HUES64 (cell line): ENCODE results near the gene SPHK1.
"Not testable (repeated sequence)": the region's sequence is repeated elsewhere in the genome, so short reads cannot be mapped to it uniquely, and the experiment has no call there.

Experiments
- H3K27ac ChIP-seq: 2 replicates; pipeline ENCODE4 v1.7.0; 2013; ENCODE audit warnings: low read depth, low read length, inconsistent platforms
- H3K27me3 ChIP-seq: 2 replicates; pipeline ENCODE4 v1.6.1; 2013; ENCODE audit warnings: mild to moderate bottlenecking, low read length; ENCODE audit not compliant: insufficient read depth
- H3K36me3 ChIP-seq: 2 replicates; pipeline ENCODE4 v1.6.1; 2013; ENCODE audit warnings: mild to moderate bottlenecking, low read length; ENCODE audit not compliant: insufficient read depth
- H3K4me1 ChIP-seq: 2 replicates; pipeline ENCODE4 v1.6.1; 2013; ENCODE audit warnings: mild to moderate bottlenecking, low read length, moderate library complexity; ENCODE audit not compliant: insufficient read depth
- H3K4me3 ChIP-seq: 2 replicates; pipeline ENCODE4 v1.5.1; 2013; ENCODE audit warnings: mild to moderate bottlenecking, low read length, moderate library complexity
- H3K9ac ChIP-seq: 2 replicates; pipeline ENCODE4 v1.6.1; 2013; ENCODE audit warnings: mild to moderate bottlenecking, low read depth, low read length
- H3K9me3 ChIP-seq: 2 replicates; pipeline ENCODE4 v1.6.1; 2013; ENCODE audit warnings: low read depth, low read length; ENCODE audit not compliant: insufficient read depth
- WGBS: fragments of 150-250, 120-280 bp; methylation state at CpG from one replicate; pipeline ENCODE4 v1.1.7; 2013; ENCODE audit warnings: missing lambda C conversion rate; 5-methylcytosine and 5-hydroxymethylcytosine counted together

The SPHK1 gene

DNA sequence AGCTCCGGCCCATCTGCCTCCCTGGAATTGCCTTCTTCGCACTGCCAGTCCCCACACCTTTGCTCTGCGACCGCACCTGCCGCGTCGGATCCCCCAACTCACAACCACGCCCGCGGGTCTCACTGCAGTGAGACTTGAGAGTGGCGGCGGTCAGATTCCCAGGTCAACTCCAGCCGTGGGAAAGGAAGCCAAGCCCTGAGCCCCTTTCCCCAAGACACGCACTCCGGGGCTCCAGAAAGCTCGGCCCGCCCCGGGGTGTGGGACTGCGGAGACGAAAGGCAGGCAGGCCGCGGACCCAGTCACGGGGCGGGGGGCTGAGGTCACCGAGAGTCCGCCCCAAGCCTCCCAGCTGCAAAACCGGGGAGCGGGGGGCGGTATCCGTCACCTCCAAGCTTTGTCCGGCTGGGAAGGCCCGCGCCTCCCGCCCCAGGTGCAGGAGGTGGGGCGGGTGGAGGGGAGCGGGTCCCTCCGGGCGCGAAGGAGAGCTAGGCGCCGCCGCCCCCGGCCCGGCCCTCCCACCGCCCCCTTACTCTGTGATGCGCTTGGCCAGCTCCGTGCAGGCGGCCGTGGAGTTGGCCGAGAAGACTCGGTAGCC lies 31.3 kb upstream of the SPHK1 start:
- Histone ChIP-seq H3K36me3 (0 out of 2 replicates have a peak, but pooled peaks cover 4% of the 10 kb centered on the region), H3K4me3 (peak overlapping the region; percentile 76), H3K9me3 (no peaks in the 10 kb centered on the region), H3K27me3 (no peaks in the 10 kb centered on the region), H3K9ac (peak overlapping the region; percentile 91), H3K27ac (no peak overlapping the region; the same call in 1 of the 2 replicates), H3K4me1 (peaks cover 3% of the 10 kb centered on the region; the same call in 1 of the 2 replicates)
- WGBS = 1% methylated on average over 51 of the region's 51 CpGs

GRCh38 chr17:76353599-76354316 lies 30.7 kb upstream of the SPHK1 start, which contains the start of gene PRPSAP1:
PRPSAP1 (minus strand) TSS chr17:76353916; CDS start chr17:76353703, 213 bp downstream.
- H3K4me1 ChIP-seq = peaks cover 3% of the 10 kb centered on the region; the same call in 1 of the 2 replicates
- WGBS = under 1% methylated on average over 75 of the region's 75 CpGs
- peak within 1 kb of the TSS; percentile 91 for H3K9ac ChIP-seq
- H3K27ac ChIP-seq = peak within 1 kb of the TSS; percentile 94
- H3K27me3 ChIP-seq = no peaks in the 10 kb centered on the region
- H3K4me3 ChIP-seq = peak within 1 kb of the TSS; percentile 76
- 0 out of 2 replicates have a peak, but pooled peaks cover under 1% of the 10 kb centered on the region for H3K36me3 ChIP-seq
- H3K9me3 ChIP-seq = no peaks in the 10 kb centered on the region

DNA sequence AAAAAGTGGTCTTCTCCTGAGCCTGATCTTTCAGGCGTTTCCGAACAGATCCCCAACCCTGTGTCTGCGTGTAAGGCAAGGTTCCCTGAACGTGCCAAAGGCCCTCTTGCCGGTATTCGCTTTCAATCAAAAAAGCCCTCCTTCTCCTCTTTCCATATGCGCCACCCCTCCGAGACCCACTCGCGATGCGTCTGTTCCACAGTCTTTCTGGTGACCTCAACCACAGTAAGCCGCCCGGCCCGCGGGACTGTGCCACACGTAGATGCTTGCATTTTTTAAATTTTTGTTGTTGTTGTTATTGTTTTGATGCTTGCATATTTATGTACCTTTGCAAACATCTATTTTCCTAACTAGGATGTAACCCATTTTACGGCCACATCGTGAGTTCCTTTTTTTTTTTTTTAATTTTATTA lies 30.1 kb upstream of the SPHK1 start:
- 8% methylated on average over 16 of the region's 18 CpGs for WGBS

DNA sequence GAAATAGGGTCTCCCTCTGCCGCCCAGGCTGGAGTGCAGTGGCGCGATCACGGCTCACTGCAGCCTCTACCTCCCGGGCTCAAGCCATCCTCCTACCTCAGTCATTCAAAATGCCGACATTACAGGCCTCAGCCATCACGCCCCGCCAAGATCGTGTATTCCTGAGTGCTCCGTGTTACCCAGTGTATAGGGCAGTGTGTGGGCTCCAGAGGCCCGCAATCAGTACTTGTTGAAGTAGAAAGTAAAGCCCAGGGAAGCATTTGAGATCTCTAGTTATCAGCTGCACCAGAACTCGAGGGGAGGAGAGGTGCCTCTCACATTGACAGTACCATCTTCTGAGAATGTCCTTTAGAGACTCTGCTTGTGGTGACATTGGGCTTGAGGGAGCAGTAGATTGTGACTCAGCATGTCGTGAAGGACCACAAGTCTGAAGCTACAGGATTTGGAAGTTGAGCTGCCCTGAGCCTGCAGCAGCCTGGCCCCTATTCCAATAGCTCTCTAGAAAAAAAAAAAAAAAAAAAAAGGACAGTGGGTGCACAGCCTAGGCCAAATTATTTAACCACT lies 29.6 kb upstream of the SPHK1 start:
- H3K9ac ChIP-seq = no peak overlapping the region
- peaks cover 3% of the 10 kb centered on the region; the same call in 1 of the 2 replicates for H3K4me1 ChIP-seq
- WGBS = 58% methylated on average over 13 of the region's 13 CpGs

More for the DNA sequence above, 30.1 kb upstream of the SPHK1 start:
- Histone ChIP-seq H3K27ac (peak overlapping the region; percentile 94), H3K9me3 (no peaks in the 10 kb centered on the region), H3K36me3 (no peaks in the 10 kb centered on the region), H3K4me1 (peaks cover 3% of the 10 kb centered on the region; the same call in 1 of the 2 replicates), H3K4me3 (peak overlapping the region; percentile 76), H3K27me3 (no peaks in the 10 kb centered on the region), H3K9ac (peak overlapping the region; percentile 91)

DNA sequence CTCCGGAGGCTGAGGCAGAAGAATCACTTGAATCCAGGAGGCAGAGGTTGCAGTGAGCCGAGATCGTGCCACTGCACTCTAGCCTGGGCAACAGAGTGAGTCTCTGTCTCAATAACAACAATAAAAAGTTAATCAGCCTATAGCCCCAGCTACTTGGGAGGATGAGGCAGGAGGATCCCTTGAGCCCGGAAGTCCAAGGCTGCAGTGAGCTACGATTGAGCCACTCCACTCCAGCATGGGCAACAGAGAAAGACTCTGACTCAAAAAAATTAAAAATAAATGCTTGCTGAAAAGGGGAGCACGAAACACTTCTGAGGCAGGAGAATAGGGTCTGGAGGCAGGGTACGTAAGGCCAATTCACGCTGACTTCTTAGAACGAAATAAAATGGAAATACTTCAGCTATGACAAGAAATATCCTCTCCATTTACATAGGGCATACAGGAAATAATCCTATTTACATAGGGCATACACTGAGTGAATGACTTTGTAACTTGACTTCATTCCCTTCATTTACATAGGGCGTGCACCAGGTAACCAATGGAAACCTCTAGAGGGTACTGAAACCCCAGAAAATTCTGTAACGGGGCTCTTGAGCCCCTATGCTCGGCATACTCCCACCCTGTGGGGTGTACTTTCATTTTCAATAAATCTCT lies 27.5 kb upstream of the SPHK1 start:
- H3K4me3 ChIP-seq = no peak overlapping the region
- no peak overlapping the region for H3K27ac ChIP-seq
- 89% methylated on average over 12 of the region's 12 CpGs for WGBS
- H3K4me1 ChIP-seq = peaks cover 3% of the 10 kb centered on the region; the same call in 1 of the 2 replicates
- H3K9ac ChIP-seq = no peak overlapping the region
- H3K36me3 ChIP-seq = no peaks in the 10 kb centered on the region
- no peaks in the 10 kb centered on the region for H3K9me3 ChIP-seq
- H3K27me3 ChIP-seq = no peaks in the 10 kb centered on the region

More for the DNA sequence above, 29.6 kb upstream of the SPHK1 start:
- Histone ChIP-seq H3K27ac (no peak overlapping the region), H3K27me3 (no peaks in the 10 kb centered on the region), H3K9me3 (no peaks in the 10 kb centered on the region), H3K36me3 (no peaks in the 10 kb centered on the region), H3K4me3 (no peak overlapping the region)

- Histone ChIP-seq H3K4me3 (no peak overlapping the region), H3K27me3 (no peaks in the 10 kb centered on the region), H3K36me3 (no peaks in the 10 kb centered on the region), H3K4me1 (peaks cover 3% of the 10 kb centered on the region; the same call in 1 of the 2 replicates), H3K9ac (no peak overlapping the region), H3K9me3 (no peaks in the 10 kb centered on the region), H3K27ac (no peak overlapping the region)
- 80% methylated on average over 6 of the region's 6 CpGs for WGBS
Observed at GRCh38 chr17:76357597-76358158, 26.7 kb upstream of the SPHK1 start.

- no peaks in the 10 kb centered on the region for H3K9me3 ChIP-seq
- no peaks in the 10 kb centered on the region for H3K27me3 ChIP-seq
- no peaks in the 10 kb centered on the region for H3K36me3 ChIP-seq
- no peak overlapping the region for H3K9ac ChIP-seq
- 91% methylated on average over 6 of the region's 6 CpGs for WGBS
- H3K4me1 ChIP-seq = peaks cover 3% of the 10 kb centered on the region; the same call in 1 of the 2 replicates
- H3K4me3 ChIP-seq = no peak overlapping the region
- H3K27ac ChIP-seq = no peak overlapping the region
Observed at GRCh38 chr17:76359375-76359774, 25.0 kb upstream of the SPHK1 start.

DNA sequence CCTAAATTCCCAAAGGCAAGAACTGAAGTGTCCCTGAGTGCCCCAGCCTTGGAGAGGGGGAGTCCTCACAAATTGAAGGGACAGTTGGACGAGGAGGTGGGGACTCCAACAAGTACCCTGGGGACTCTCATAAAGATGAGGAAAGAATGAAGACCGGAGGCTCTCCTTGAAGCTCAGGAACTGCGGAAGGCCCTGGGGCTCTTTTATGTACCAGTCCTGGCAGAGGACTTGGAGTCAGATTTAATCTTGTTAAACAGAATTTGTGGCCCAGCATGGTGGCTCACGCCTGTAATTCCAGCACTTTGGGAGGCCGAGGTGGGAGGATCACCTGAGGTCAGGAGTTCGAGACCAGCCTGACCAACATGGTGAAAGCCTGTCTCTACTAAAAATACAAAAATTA lies 24.6 kb upstream of the SPHK1 start:
- H3K27ac ChIP-seq, H3K9ac ChIP-seq, H3K4me3 ChIP-seq, H3K27me3 ChIP-seq, H3K36me3 ChIP-seq, H3K4me1 ChIP-seq, H3K9me3 ChIP-seq: not testable (repeated sequence)
- 89% methylated on average over 6 of the region's 6 CpGs for WGBS

GRCh38 chr17:76360461-76360860 lies 23.9 kb upstream of the SPHK1 start:
- 96% methylated on average over 1 of the region's 2 CpGs for WGBS
- Histone ChIP-seq H3K27ac (no peak overlapping the region), H3K36me3 (no peaks in the 10 kb centered on the region), H3K9me3 (no peaks in the 10 kb centered on the region), H3K9ac (no peak overlapping the region), H3K4me3 (no peak overlapping the region), H3K27me3 (no peaks in the 10 kb centered on the region), H3K4me1 (no peaks in the 10 kb centered on the region)

DNA sequence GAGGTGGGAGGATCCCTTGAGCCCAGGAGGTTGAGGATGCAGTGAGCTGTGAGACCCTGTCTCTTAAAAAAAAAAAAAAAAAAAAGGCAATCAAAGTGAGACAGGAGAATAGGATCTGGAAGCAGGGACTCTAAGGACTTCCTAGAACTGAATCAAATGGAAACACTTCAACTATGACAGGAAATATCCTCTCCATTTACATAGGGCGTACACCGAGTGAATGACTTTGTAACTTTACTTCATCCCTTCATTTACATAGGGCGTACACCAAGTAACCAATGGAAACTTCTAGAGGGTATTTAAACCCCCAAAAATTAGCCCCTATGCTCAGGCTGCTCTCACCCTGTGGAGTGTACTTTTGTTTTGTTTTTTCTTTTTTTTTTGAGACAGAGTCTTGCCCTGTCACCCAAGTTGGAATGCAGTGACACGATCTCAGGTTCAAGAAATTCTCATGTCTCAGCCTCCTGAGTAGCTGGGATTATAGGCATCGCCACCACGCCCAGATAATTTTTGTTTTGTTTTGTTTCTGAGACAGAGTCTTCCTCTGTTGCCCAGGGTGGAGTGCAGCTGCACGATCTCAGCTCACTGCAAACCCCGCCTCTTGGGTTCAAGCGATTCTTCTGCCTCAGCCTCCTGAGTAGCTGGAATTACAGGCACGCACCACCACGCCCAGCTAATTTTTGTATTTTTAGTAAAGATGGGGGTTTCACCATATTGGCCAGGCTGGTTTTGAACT lies 21.1 kb upstream of the SPHK1 start:
- H3K4me1 ChIP-seq = peaks cover 4% of the 10 kb centered on the region; the same call in 1 of the 2 replicates
- no peaks in the 10 kb centered on the region for H3K27me3 ChIP-seq
- no peak overlapping the region for H3K4me3 ChIP-seq
- H3K36me3 ChIP-seq = no peaks in the 10 kb centered on the region
- no peaks in the 10 kb centered on the region for H3K9me3 ChIP-seq
- WGBS = 94% methylated on average over 11 of the region's 11 CpGs
- no peak overlapping the region for H3K9ac ChIP-seq
- H3K27ac ChIP-seq = no peak overlapping the region
